Osteoblast (primary cell): ENCODE measurements around the gene GOLM1. TPM values are rescaled to one million over a fixed set of nuclear protein-coding genes. Genes with fewer than 3 reads are reported as not detected.

ENCODE experiments used
- DNase-seq: peaks from one replicate; pipeline ENCODE4 v3.0.0; 2011; ENCODE audit warnings: low spot score, mixed read lengths; ENCODE audit not compliant: insufficient read length; ENCODE audit errors: missing footprints
- H2AFZ ChIP-seq: 2 replicates; pipeline ENCODE4 v1.6.0; 2011; ENCODE audit warnings: mild to moderate bottlenecking, low read length
- H3K27ac ChIP-seq: 2 replicates; pipeline ENCODE4 v1.5.1; 2011; ENCODE audit warnings: mild to moderate bottlenecking, low read depth, low read length, moderate library complexity
- H3K27me3 ChIP-seq: 2 replicates; pipeline ENCODE4 v1.6.0; 2012; ENCODE audit warnings: mild to moderate bottlenecking, control low read depth, inconsistent platforms, low read length, moderate library complexity; ENCODE audit not compliant: insufficient read depth
- H3K36me3 ChIP-seq: 2 replicates; pipeline ENCODE4 v1.5.1; 2011; ENCODE audit warnings: mild to moderate bottlenecking, low read length, control low read depth, moderate library complexity; ENCODE audit not compliant: insufficient read depth
- H3K4me1 ChIP-seq: 2 replicates; pipeline ENCODE4 v1.5.1; 2011; ENCODE audit warnings: mild to moderate bottlenecking, low read length, control low read depth, moderate library complexity; ENCODE audit not compliant: insufficient read depth
- H3K4me2 ChIP-seq: 2 replicates; pipeline ENCODE4 v1.6.0; 2011; ENCODE audit warnings: mild to moderate bottlenecking, low read length; ENCODE audit not compliant: insufficient read depth
- H3K4me3 ChIP-seq: fragments of 200-600 bp; sonication (generic); 3 replicates; pipeline ENCODE4 v1.5.1; 2012; ENCODE audit warnings: mild to moderate bottlenecking, low read length, inconsistent platforms; ENCODE audit not compliant: insufficient read depth
- H3K79me2 ChIP-seq: 2 replicates; pipeline ENCODE4 v1.6.0; 2012; ENCODE audit warnings: mild to moderate bottlenecking, low read length, control low read depth, inconsistent platforms; ENCODE audit not compliant: insufficient read depth
- H3K9me3 ChIP-seq: 2 replicates; pipeline ENCODE4 v1.5.1; 2011; ENCODE audit warnings: low read depth, low read length, control low read depth
- H4K20me1 ChIP-seq: 2 replicates; pipeline ENCODE4 v1.6.0; 2012; ENCODE audit warnings: mild to moderate bottlenecking, low read length, control low read depth; ENCODE audit not compliant: insufficient read depth
- CTCF ChIP-seq: IDR thresholded peaks from 2 replicates; pipeline ENCODE4 v1.5.1; 2011; ENCODE audit warnings: mild to moderate bottlenecking, low read depth, low read length, moderate library complexity; ENCODE audit errors: extremely low read depth
- total RNA-seq: library from RNA; depleted of rRNA; stranded (reverse); fragments of >200 nt; gene quantifications from 2 replicates; pipeline ENCODE4 v1.2.3, GENCODE V29; 2012

Gene GOLM1
- total RNA-seq, 1 donor, result 85.0 TPM

- no peak for DNase-seq
- H2AFZ ChIP-seq, result no peak overlapping the region
- H3K27me3 ChIP-seq, result no peaks in the 10 kb centered on the region
- no peak overlapping the region for H3K4me2 ChIP-seq
- no peaks in the 10 kb centered on the region for H3K79me2 ChIP-seq
- H3K36me3 ChIP-seq, result peaks cover 53% of the 10 kb centered on the region
- no peaks in the 10 kb centered on the region for H4K20me1 ChIP-seq
- no peaks in the 10 kb centered on the region for H3K9me3 ChIP-seq
- TF ChIP-seq CTCF, result no peak
- H3K27ac ChIP-seq, result no peak overlapping the region
- H3K4me3 ChIP-seq, result no peak overlapping the region
- H3K4me1 ChIP-seq, result no peaks in the 10 kb centered on the region
Measured at GRCh38 chr9:86021166-86021565, 78.2 kb downstream of the GOLM1 start.

DNA sequence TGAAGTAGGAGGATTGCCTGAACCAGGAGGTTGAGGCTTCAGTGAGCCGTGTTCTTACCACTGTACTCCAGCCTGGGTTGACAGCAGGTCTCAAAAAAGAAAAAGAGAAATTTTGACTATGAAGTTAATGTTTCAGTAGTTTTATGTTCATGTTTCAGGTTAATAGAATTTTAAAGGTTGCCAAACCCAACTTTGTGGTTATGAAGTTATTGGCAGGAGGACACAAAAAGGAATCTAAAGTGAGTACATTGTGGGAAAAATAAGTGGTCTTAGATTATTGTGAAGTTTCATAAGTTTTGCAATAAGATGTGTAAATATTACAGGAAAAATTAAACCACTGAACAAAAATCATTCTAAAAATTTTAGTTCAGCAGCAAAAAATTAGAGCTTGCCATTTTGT, 78.6 kb downstream of the GOLM1 start:
- no peaks in the 10 kb centered on the region for H4K20me1 ChIP-seq
- H3K27ac ChIP-seq, result no peak overlapping the region
- H3K27me3 ChIP-seq, result no peaks in the 10 kb centered on the region
- H3K79me2 ChIP-seq, result no peaks in the 10 kb centered on the region
- TF ChIP-seq CTCF, result no peak
- no peak overlapping the region for H2AFZ ChIP-seq
- H3K4me3 ChIP-seq, result no peak overlapping the region
- H3K4me1 ChIP-seq, result no peaks in the 10 kb centered on the region
- peaks cover 50% of the 10 kb centered on the region for H3K36me3 ChIP-seq
- DNase-seq, result no peak
- no peak overlapping the region for H3K4me2 ChIP-seq
- no peaks in the 10 kb centered on the region for H3K9me3 ChIP-seq

DNA sequence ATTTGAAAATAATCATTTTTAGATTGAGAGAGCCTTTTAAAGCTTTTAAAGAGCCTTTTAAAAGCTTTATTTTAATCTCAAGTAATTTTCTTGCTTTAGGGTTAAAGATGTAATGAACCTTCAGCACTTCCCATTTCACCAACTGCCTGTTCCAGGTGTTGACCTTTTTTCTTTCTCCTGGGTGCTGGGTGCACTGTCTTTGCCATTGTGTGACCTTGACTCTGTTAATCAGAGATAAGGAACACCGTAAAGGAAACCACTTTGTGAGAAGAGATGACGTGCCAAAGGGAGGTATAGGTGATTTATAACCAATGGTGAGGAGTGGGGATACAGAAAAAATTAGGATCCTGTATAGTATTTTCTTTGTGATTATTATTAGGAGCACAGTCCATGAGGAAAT, 90.2 kb downstream of the GOLM1 start:
- no peaks in the 10 kb centered on the region for H3K27me3 ChIP-seq
- peaks cover 50% of the 10 kb centered on the region for H3K36me3 ChIP-seq
- H4K20me1 ChIP-seq, result no peaks in the 10 kb centered on the region
- no peak overlapping the region for H3K27ac ChIP-seq
- H3K4me3 ChIP-seq, result no peak overlapping the region
- H3K9me3 ChIP-seq, result no peaks in the 10 kb centered on the region
- TF ChIP-seq CTCF, result no peak
- peak; percentile 25 for DNase-seq
- no peaks in the 10 kb centered on the region for H3K4me1 ChIP-seq
- no peaks in the 10 kb centered on the region for H3K79me2 ChIP-seq
- no peak overlapping the region for H2AFZ ChIP-seq
- H3K4me2 ChIP-seq, result no peak overlapping the region

- H2AFZ ChIP-seq, result no peak overlapping the region
- no peak overlapping the region for H3K27ac ChIP-seq
- peaks cover 3% of the 10 kb centered on the region for H3K79me2 ChIP-seq
- H4K20me1 ChIP-seq, result no peaks in the 10 kb centered on the region
- no peaks in the 10 kb centered on the region for H3K27me3 ChIP-seq
- no peak overlapping the region for H3K4me3 ChIP-seq
- no peaks in the 10 kb centered on the region for H3K4me1 ChIP-seq
- no peaks in the 10 kb centered on the region for H3K9me3 ChIP-seq
- TF ChIP-seq CTCF, result no peak
- no peak for DNase-seq
- H3K4me2 ChIP-seq, result no peak overlapping the region
- peaks cover 34% of the 10 kb centered on the region for H3K36me3 ChIP-seq
Measured at GRCh38 chr9:86005253-86005775, 94.0 kb downstream of the GOLM1 start.
